ENCODE data around the gene CLIC4.

Gene CLIC4

DNA sequence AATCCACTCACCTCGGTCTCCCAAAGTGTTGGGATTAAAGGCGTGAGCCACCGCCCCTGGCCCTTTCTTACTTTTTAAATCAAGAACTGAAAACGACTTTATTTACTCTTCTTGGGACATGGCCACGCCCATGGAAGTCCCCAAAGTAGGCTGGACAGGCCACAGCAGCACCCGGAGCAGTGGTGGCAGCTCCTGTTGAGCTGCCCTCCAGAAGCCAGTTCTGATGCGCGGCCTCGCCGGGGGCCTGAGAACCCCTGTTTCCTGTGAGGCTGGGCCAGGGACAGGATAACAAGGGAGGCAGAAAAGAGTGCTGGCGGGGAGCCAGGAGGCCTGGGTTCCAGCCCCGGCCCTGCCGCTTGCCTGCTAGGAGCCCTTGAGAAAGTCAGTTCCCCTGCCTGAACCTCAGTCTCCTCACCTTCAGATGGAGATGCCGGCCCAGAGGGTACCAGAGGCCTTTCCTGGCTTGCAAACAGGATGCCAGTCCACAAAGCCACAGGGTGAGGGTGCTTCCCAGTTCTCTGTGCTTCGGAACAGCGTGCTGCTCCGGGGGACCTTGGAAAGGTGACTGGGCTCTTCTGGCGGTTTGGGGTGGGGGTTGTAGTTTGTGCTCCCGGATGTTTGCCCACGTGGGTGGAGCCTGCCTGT lies 125.4 kb downstream of the CLIC4 start:
- no peak overlapping the region for H3K4me3 ChIP-seq (ENCODE audit: low read depth, low read length)
- no peak for TF ChIP-seq CTCF (IDR thresholded peaks at IDR 0.05; ENCODE audit: borderline replicate concordance, insufficient read depth, low read depth, low read length)

GRCh38 chr1:24871306-24871901 lies 126.2 kb downstream of the CLIC4 start:
- TF ChIP-seq CTCF (IDR thresholded peaks at IDR 0.05; ENCODE audit: borderline replicate concordance, insufficient read depth, low read depth, low read length) = no peak
- H3K4me3 ChIP-seq (ENCODE audit: low read depth, low read length) = no peak overlapping the region

- no peak overlapping the region for H3K4me3 ChIP-seq (ENCODE audit: low read depth, low read length)
- no peak for TF ChIP-seq CTCF (IDR thresholded peaks at IDR 0.05; ENCODE audit: borderline replicate concordance, insufficient read depth, low read depth, low read length)
Measured at GRCh38 chr1:24872061-24872850, 127.0 kb downstream of the CLIC4 start.

DNA sequence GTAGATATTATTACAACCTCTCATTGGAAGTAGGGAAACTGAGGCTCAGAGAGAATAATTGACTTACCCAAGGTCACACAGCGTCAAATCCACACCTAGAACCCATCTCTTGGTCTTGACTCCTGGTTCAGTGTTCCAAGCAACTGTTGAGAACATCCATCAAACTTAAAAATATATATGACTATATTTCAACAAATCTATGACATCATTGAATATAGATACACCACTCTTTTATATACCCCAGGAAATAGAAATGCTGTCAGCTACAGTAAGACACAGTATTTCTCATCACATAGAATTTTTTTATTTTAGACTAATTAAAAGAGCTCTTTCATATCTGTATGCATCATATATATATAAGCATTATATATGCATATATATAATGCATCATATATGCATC lies 127.9 kb downstream of the CLIC4 start:
- H3K4me3 ChIP-seq (ENCODE audit: low read depth, low read length) = no peak overlapping the region
- TF ChIP-seq CTCF (IDR thresholded peaks at IDR 0.05; ENCODE audit: borderline replicate concordance, insufficient read depth, low read depth, low read length) = no peak

- TF ChIP-seq CTCF (IDR thresholded peaks at IDR 0.05; ENCODE audit: borderline replicate concordance, insufficient read depth, low read depth, low read length) = no peak
- no peak overlapping the region for H3K4me3 ChIP-seq (ENCODE audit: low read depth, low read length)
Measured at GRCh38 chr1:24874056-24874455, 128.8 kb downstream of the CLIC4 start.

- H3K4me3 ChIP-seq (ENCODE audit: low read depth, low read length) = no peak overlapping the region
- TF ChIP-seq CTCF (IDR thresholded peaks at IDR 0.05; ENCODE audit: borderline replicate concordance, insufficient read depth, low read depth, low read length) = no peak
Measured at GRCh38 chr1:24874611-24875234, 129.5 kb downstream of the CLIC4 start.

Data from GM12875 (cell line).